Neural progenitor cell (in vitro differentiated cells): ENCODE data around the gene MED13L. TPM values are rescaled to one million over a fixed set of nuclear protein-coding genes. Genes with fewer than 3 reads are reported as not detected.

ENCODE experiments used
- DNase-seq: peaks from one replicate; pipeline ENCODE4 v3.0.0-alpha.2; 2016; ENCODE audit warnings: low spot score
- H2AFZ ChIP-seq: fragments of 200-600 bp; sonication (generic); replicated peaks from 2 replicates; pipeline ENCODE4 v1.6.1; 2016; ENCODE audit warnings: antibody characterized with exemption
- H3F3A ChIP-seq: fragments of 200-600 bp; sonication (generic); 2 replicates; pipeline ENCODE4 v1.6.1; 2016; ENCODE audit warnings: antibody characterized with exemption, low read depth
- H3K27ac ChIP-seq: fragments of 200-600 bp; sonication (generic); 2 replicates; pipeline ENCODE4 v1.5.1; 2016; ENCODE audit warnings: mild to moderate bottlenecking
- H3K27me3 ChIP-seq: fragments of 200-600 bp; sonication (generic); 2 replicates; pipeline ENCODE4 v1.6.1; 2016; ENCODE audit warnings: mild to moderate bottlenecking, moderate library complexity
- H3K36me3 ChIP-seq: fragments of 200-600 bp; sonication (generic); 2 replicates; pipeline ENCODE4 v1.5.1; 2016
- H3K4me1 ChIP-seq: fragments of 200-600 bp; sonication (generic); 2 replicates; pipeline ENCODE4 v1.6.1; 2016; ENCODE audit warnings: mixed run types
- H3K4me2 ChIP-seq: fragments of 200-600 bp; sonication (generic); 2 replicates; pipeline ENCODE4 v1.6.1; 2016
- H3K4me3 ChIP-seq: fragments of 200-600 bp; sonication (generic); 2 replicates; pipeline ENCODE4 v1.5.1; 2016
- H3K79me2 ChIP-seq: fragments of 200-600 bp; sonication (generic); 2 replicates; pipeline ENCODE4 v1.6.1; 2016; ENCODE audit warnings: low read depth
- H3K9ac ChIP-seq: fragments of 200-600 bp; sonication (generic); 2 replicates; pipeline ENCODE4 v1.6.1; 2016
- H3K9me3 ChIP-seq: fragments of 200-600 bp; sonication (generic); 2 replicates; pipeline ENCODE4 v1.5.1; 2016; ENCODE audit warnings: low read depth
- H4K20me1 ChIP-seq: fragments of 200-600 bp; sonication (generic); 2 replicates; pipeline ENCODE4 v1.6.1; 2016; ENCODE audit warnings: low read depth
- H3K27ac Mint-ChIP-seq: 3 replicates; pipeline ENCODE4 v1.8.0; 2021; ENCODE audit warnings: mixed read lengths
- H3K27me3 Mint-ChIP-seq: 2 replicates; pipeline ENCODE4 v1.8.0; 2022; ENCODE audit warnings: low read depth, mild to moderate bottlenecking, inconsistent platforms, moderate library complexity, mixed read lengths; ENCODE audit not compliant: insufficient read depth
- H3K36me3 Mint-ChIP-seq: 3 replicates; pipeline ENCODE4 v1.8.0; 2021; ENCODE audit warnings: mixed read lengths
- H3K4me1 Mint-ChIP-seq: 3 replicates; pipeline ENCODE4 v1.8.0; 2021; ENCODE audit warnings: mixed read lengths
- H3K4me3 Mint-ChIP-seq: 3 replicates; pipeline ENCODE4 v1.8.0; 2021; ENCODE audit warnings: mild to moderate bottlenecking, moderate library complexity, mixed read lengths
- H3K9me3 Mint-ChIP-seq: 3 replicates; pipeline ENCODE4 v1.8.0; 2020; ENCODE audit warnings: mixed read lengths
- EZH2 ChIP-seq: fragments of 200-600 bp; sonication (generic); IDR thresholded peaks from 2 replicates; pipeline ENCODE4 v1.6.1; 2017; ENCODE audit warnings: antibody characterized with exemption, mild to moderate bottlenecking, moderate library complexity
- EZH2phosphoT487 ChIP-seq: fragments of 200-600 bp; sonication (generic); IDR thresholded peaks from 2 replicates; pipeline ENCODE4 v1.6.1; 2017; ENCODE audit warnings: antibody characterized with exemption
- total RNA-seq: library from RNA; depleted of rRNA; stranded (reverse); fragments of >200 nt; gene quantifications from 2 replicates; pipeline ENCODE4 v1.2.3, GENCODE V29; 2015; ENCODE audit warnings: low replicate concordance
- TF ChIP-seq, protein P1 (sequence below): fragments of 200-600 bp; sonication (generic); IDR thresholded peaks from 2 replicates; pipeline ENCODE4 v1.5.1; 2017; ENCODE audit warnings: antibody characterized with exemption, mild to moderate bottlenecking

The MED13L gene
- total RNA-seq, 1 donor from 2014 or later: 149 TPM

DNA sequence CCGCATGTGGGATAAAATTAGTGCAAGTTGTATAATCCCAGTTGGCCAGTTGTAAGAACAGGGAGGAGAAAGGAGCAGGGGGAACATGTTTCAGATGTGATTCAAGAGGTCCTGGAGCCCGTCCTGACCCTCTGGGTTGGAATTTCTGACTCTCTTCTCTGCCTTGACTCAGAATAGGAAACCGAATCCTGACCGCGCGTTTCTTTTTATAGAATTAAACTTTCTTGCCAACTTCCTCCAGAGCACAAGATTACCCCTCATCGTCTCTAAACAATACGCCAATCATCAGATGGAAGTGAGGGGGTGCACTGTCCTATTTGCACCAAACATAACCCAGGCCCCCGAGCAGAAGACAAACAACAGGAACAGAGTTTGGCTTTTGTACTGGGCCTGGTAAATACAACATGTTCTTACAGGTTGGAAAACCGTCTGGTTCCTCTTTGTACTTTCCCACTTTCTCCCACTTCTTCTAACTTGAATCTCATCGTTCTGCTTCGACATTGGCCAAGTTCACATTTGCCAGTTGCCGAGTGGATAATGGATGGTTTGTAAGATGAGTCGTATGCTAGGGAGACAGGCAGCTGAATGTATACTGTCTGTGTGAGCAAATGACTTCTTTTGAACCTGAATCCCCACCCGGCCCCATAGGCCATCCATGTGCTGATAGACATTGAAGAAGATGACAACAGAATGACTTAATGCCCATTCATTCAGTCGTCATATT, 42.6 kb upstream of the MED13L start:
- H3K27ac Mint-ChIP-seq: no peak overlapping the region
- H3K4me1 Mint-ChIP-seq: peaks cover 14% of the 10 kb centered on the region
- DNase-seq: no peak
- no peak overlapping the region for H3K27ac ChIP-seq
- no peak overlapping the region for H3K9ac ChIP-seq
- no peaks in the 10 kb centered on the region for H3K9me3 ChIP-seq
- peaks cover 10% of the 10 kb centered on the region for H3K4me1 ChIP-seq
- no peaks in the 10 kb centered on the region for H3K9me3 Mint-ChIP-seq
- peaks cover 17% of the 10 kb centered on the region for H3K27me3 Mint-ChIP-seq
- H4K20me1 ChIP-seq: no peaks in the 10 kb centered on the region
- no peak overlapping the region for H3K4me2 ChIP-seq
- no peak overlapping the region for H3K4me3 Mint-ChIP-seq
- no peaks in the 10 kb centered on the region for H3K79me2 ChIP-seq
- H3K27me3 ChIP-seq: no peaks in the 10 kb centered on the region
- no peak for TF ChIP-seq EZH2phosphoT487
- TF ChIP-seq, protein P1, sequence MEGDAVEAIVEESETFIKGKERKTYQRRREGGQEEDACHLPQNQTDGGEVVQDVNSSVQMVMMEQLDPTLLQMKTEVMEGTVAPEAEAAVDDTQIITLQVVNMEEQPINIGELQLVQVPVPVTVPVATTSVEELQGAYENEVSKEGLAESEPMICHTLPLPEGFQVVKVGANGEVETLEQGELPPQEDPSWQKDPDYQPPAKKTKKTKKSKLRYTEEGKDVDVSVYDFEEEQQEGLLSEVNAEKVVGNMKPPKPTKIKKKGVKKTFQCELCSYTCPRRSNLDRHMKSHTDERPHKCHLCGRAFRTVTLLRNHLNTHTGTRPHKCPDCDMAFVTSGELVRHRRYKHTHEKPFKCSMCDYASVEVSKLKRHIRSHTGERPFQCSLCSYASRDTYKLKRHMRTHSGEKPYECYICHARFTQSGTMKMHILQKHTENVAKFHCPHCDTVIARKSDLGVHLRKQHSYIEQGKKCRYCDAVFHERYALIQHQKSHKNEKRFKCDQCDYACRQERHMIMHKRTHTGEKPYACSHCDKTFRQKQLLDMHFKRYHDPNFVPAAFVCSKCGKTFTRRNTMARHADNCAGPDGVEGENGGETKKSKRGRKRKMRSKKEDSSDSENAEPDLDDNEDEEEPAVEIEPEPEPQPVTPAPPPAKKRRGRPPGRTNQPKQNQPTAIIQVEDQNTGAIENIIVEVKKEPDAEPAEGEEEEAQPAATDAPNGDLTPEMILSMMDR: no peak
- no peak for TF ChIP-seq EZH2
- no peaks in the 10 kb centered on the region for H3F3A ChIP-seq
- no peaks in the 10 kb centered on the region for H3K36me3 Mint-ChIP-seq
- no peaks in the 10 kb centered on the region for H3K36me3 ChIP-seq
- H3K4me3 ChIP-seq: no peak overlapping the region
- no peak overlapping the region for H2AFZ ChIP-seq

DNA sequence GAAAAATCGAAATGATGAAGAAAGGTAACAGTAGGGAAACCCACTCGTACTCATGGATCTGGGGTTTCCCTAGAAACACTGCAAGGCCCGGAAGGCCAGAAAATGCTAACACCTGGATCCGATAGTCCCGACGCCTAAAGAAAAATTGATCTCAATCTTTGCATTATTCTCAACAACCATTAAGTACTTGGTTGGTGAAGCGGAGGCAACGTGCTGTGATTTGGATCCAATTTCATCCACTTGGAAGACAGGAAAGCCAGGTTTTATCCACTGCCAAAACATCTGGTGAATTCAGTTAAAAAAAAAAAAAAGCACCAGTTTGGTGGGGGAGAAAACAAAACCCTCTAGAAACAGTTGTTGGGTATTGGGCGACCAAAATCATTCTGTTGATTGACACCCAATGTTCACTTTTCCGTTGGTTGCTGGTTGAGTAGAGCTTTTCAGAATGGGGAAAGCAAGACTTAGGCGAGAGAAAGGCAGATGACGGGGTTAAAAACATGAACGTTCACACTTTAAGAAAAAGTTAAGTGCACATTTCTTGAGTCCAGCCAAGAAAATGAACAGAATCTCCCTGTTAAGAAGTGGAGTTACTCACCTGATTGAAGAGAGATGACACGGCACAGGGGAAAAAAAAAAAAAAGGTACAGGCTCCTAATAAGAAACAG, 41.9 kb upstream of the MED13L start:
- H3K9me3 Mint-ChIP-seq: no peaks in the 10 kb centered on the region
- H3F3A ChIP-seq: no peaks in the 10 kb centered on the region
- no peak overlapping the region for H3K4me2 ChIP-seq
- peaks cover 14% of the 10 kb centered on the region for H3K4me1 Mint-ChIP-seq
- no peaks in the 10 kb centered on the region for H3K27me3 ChIP-seq
- H3K79me2 ChIP-seq: no peaks in the 10 kb centered on the region
- no peak for TF ChIP-seq EZH2
- TF ChIP-seq, protein P1: no peak
- TF ChIP-seq EZH2phosphoT487: no peak
- H3K4me1 ChIP-seq: peaks cover 10% of the 10 kb centered on the region
- no peak overlapping the region for H3K4me3 ChIP-seq
- no peak overlapping the region for H3K27ac Mint-ChIP-seq
- H3K36me3 Mint-ChIP-seq: no peaks in the 10 kb centered on the region
- H3K36me3 ChIP-seq: no peaks in the 10 kb centered on the region
- no peak overlapping the region for H3K9ac ChIP-seq
- H3K27ac ChIP-seq: no peak overlapping the region
- no peaks in the 10 kb centered on the region for H4K20me1 ChIP-seq
- no peak overlapping the region for H2AFZ ChIP-seq
- no peak for DNase-seq
- no peak overlapping the region for H3K4me3 Mint-ChIP-seq
- H3K27me3 Mint-ChIP-seq: peaks cover 16% of the 10 kb centered on the region
- no peaks in the 10 kb centered on the region for H3K9me3 ChIP-seq

- Histone ChIP-seq H3K27ac (no peak overlapping the region), H4K20me1 (no peaks in the 10 kb centered on the region), H3K9ac (no peak overlapping the region), H3K79me2 (no peaks in the 10 kb centered on the region), H3K4me1 (peaks cover 10% of the 10 kb centered on the region), H3K4me3 (no peak overlapping the region), H3K9me3 (no peaks in the 10 kb centered on the region), H3F3A (no peaks in the 10 kb centered on the region), H2AFZ (no peak overlapping the region), H3K27me3 (no peaks in the 10 kb centered on the region), H3K4me2 (no peak overlapping the region), H3K36me3 (no peaks in the 10 kb centered on the region)
- no peak overlapping the region for H3K27ac Mint-ChIP-seq
- no peak for DNase-seq
- H3K4me3 Mint-ChIP-seq: peak overlapping the region; percentile 60
- no peaks in the 10 kb centered on the region for H3K9me3 Mint-ChIP-seq
- no peak for TF ChIP-seq EZH2
- TF ChIP-seq, protein P1: no peak
- no peak for TF ChIP-seq EZH2phosphoT487
- no peaks in the 10 kb centered on the region for H3K36me3 Mint-ChIP-seq
- H3K4me1 Mint-ChIP-seq: peaks cover 14% of the 10 kb centered on the region
- peaks cover 15% of the 10 kb centered on the region for H3K27me3 Mint-ChIP-seq
Measured at GRCh38 chr12:116318576-116319232, 41.2 kb upstream of the MED13L start.
